Activated CD4-positive, CD25-positive, alpha-beta regulatory T cell treated with anti-CD3 and anti-CD28 coated beads, Interleukin-2, amount 50 U/mL, for 72 hours (primary cell): ENCODE results near the gene SPATA31A5.
"Not testable (repeated sequence)": the region's sequence is repeated elsewhere in the genome, so short reads cannot be mapped to it uniquely, and the experiment has no call there.

Source experiments
- DNase-seq: peaks from one replicate; pipeline ENCODE4 v3.0.0; 2021

SPATA31A5 gene

DNA sequence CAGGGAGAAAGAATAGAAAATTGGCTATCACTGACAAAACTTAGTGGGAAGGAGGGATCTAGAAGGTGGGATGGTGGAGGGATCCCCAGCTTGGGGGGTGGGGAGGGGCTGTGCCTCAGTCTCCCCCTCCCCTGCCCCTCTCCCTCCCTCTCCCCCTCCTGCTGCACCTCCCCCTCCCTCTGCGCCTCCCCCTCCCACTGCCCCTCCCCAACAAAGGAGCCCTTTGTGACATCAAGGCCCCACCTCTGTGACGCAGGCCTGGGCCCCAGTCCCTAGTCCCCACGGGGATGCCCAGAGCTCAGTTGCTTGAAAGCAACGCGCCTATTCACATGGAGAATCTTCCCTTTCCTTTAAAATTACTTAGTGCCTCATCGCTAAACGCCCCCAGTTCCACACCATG lies at the start of gene SPATA31A5:
TSS of gene SPATA31A5 (plus strand) at position 301 of the 400 bp plus-strand sequence. CDS start at position 330, 29 bp downstream.
- DNase-seq, result not testable (repeated sequence)

DNA sequence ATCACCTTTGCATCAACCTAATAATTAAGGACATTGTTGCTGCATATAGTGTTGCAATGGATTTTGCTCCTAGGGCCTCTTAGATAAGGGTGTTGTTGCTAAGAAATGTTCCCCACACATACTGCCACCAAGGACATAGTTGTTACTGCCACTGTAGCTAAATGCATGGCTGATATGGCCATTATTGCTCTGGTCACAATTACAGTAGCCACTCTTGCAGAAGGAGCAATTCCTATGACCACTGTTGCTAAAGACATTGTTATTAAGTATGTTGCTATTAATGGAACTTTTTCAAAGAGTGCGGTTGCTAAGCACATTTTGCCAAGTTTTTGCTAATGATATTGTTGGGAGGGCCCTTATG lies 48.8 kb downstream of the SPATA31A5 start:
- DNase-seq, result not testable (repeated sequence)

DNA sequence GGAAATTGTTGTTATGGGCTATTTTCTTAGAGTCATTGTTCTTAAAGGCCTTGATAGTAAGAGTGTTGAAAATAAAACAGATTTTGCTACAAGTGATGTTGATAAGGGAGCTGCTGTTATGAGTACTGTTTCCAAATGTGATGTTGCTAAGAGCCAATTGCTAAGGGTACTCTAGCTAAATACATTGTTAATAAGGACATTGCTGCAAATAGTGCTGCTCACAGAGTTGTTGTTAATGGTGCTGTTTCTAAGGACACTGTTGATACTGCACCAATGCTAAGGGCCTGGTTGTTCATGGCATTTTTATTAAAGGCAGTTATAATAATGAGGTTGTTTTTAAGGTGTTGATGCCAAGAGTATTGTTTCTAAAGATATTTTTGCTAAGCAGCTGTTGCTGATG lies 52.2 kb downstream of the SPATA31A5 start:
- not testable (repeated sequence) for DNase-seq
